Omental fat pad (tissue), 4 donors: ENCODE results near the gene HLCS. TPM values are rescaled to one million over a fixed set of nuclear protein-coding genes. Genes with fewer than 3 reads are reported as not detected.

Source experiments
- ATAC-seq: fragments of 150-250 bp; one replicate; pipeline ENCODE4 v1.9.1; 2016; ENCODE audit warnings: mild to moderate bottlenecking, moderate library complexity; ENCODE audit not compliant: low FRiP score
- DNase-seq: peaks from one replicate; pipeline ENCODE4 v3.0.0-alpha.2; 2019; ENCODE audit warnings: low spot score
- CTCF ChIP-seq, 3 donors: fragments of 450-650 bp; IDR thresholded peaks; one replicate each; pipeline ENCODE4 v1.5.1; 2016 to 2017; ENCODE audit warnings: antibody characterized with exemption in 3 of 3, mild to moderate bottlenecking in 3 of 3, moderate library complexity in 2 of 3
- total RNA-seq, 4 donors: library from RNA; depleted of rRNA; stranded (reverse); fragments of >200 nt; gene quantifications; one replicate each; pipeline ENCODE4 v1.1.0, GENCODE V29; 2016

HLCS gene
- total RNA-seq, 4 donors from 2014 or later, result 14.3 to 19.3 (median 17.6) TPM

GRCh38 chr21:36945496-36946138, 20.9 kb downstream of the HLCS start:
- TF ChIP-seq CTCF (IDR thresholded peaks at IDR 0.05), result no peak
- ATAC-seq (no peak), DNase-seq (no peak)

- no peak for ATAC-seq
- no peak for DNase-seq
Observed at GRCh38 chr21:36936361-36937135, 29.9 kb downstream of the HLCS start.

GRCh38 chr21:36934864-36935420, 31.5 kb downstream of the HLCS start:
- ATAC-seq (no peak), DNase-seq (no peak)
- no peak for TF ChIP-seq CTCF (IDR thresholded peaks at IDR 0.05)

More at GRCh38 chr21:36936361-36937135, 29.9 kb downstream of the HLCS start:
- TF ChIP-seq CTCF (IDR thresholded peaks at IDR 0.05), result no peak

- DNase-seq, result no peak
- no peak for TF ChIP-seq CTCF (IDR thresholded peaks at IDR 0.05)
- ATAC-seq, result no peak
Observed at GRCh38 chr21:36932161-36932816, 34.2 kb downstream of the HLCS start.

- DNase-seq, result no peak
- no peak for ATAC-seq
- TF ChIP-seq CTCF (IDR thresholded peaks at IDR 0.05), result no peak
Observed at GRCh38 chr21:36929622-36930021, 36.8 kb downstream of the HLCS start.

- DNase-seq (no peak), ATAC-seq (no peak)
- no peak for TF ChIP-seq CTCF (IDR thresholded peaks at IDR 0.05)
Observed at GRCh38 chr21:36928960-36929359, 37.5 kb downstream of the HLCS start.
